ENCODE results near the gene EPAS1.

EPAS1 gene

DNA sequence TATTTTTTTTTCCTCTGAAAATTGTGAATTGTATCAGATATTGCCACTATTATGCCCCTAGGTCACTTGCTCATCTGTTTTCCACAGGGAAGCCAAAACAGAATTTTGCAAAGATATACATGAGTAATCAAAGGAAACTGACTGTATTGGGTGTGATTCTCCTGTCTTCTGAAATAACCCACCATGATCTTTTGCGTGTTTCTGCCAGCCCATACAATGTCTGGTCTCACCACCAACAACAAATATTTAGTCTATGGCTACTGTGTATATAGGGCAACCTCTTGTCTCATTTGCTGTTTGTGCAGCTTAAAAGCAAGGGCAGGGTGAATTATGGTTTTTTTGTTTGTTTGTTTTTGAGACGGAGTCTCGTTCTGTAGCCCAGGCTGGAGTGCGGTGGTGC lies 26.5 kb downstream of the EPAS1 start:
- DNase-seq (ENCODE audit: low spot score) = no peak

DNA sequence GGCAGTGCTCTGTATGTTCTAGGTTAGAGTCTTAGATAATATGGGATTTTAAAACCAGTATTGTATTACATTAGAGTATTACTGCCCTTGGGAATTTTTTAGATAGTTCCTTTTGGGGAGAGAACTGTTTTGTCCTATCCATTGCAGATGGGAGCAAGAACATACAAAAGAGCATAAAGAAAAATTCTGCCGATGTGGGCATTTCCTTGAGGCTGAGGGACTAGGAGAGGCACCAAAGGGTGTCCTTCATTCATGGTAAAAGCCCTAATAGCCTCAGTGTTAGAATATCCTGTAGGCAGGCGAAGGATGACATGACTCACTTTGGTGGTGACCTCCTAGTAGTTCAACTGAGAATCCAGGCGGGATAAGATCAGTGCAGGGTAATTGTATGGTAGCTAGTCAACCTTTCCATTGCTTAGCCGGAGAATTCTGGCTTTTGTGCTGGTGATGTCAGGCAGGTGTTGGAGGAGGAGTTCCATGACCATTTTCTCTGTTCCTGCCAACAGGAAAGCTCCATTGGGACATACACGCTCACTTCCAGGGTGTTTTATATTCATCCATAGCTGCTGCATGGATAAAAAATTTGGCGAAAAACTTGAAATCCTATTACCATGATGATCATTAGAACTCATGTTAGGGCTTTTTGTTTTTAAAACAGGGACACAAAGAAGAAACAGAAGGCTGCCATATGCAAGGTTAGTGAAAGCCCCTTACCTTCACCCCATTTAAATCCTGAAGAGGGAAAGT lies 28.1 kb downstream of the EPAS1 start:
- DNase-seq (ENCODE audit: low spot score) = no peak

DNA sequence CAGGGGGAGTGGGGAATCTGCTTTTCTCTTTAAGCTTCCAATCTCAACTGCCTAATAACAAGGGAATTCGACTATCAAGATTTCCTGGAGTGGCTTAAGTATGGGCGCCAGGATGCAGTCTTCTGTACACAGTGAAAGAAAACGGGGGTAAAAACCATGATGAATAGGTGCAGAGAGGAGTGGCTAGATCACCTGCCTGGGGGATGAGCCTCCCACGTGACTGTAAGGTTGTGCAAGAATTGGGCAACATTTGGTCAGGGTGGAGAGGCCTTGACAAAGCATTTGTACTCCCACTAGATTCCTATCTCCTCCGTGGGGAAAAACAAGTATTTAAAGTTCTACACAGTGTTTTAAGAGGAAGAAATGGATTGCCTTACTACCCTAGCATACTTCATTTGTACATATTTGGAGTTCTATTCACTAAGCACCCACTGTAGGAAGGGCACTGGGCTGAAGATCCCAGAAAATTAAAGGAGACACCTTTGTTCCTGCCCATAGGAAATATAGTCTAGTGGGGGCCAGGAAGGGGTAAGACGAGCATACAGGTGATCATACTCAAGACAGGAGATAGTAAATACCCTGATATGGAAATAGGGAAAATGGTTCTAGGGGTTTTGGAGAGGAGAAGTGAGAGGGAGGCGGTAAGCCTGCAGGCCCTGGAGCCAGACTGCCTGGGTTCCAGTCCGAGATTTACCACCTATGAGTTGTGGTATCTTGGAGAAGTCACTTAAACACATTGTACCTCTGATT lies 29.2 kb downstream of the EPAS1 start:
- DNase-seq (ENCODE audit: low spot score) = no peak

DNA sequence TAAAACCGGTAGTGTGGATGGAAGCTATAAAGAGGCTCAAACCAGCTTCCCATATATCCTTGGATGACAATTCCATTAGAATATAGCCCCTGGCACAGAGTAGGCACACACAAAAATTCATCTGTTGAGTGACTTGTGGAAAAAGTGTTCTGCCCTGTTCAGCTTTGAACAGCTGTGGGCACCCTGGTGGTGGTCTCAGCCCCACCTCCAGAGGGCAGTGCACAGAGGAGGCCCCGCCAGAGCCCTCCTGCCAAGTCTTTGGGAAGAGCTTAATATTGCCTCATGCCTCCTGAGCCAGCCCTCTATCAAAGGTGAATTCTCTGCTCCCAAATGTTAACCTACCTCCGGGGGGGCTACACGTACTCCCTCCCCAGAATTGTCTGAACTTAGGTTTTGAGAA lies 30.4 kb downstream of the EPAS1 start:
- no peak for DNase-seq (ENCODE audit: low spot score)

DNA sequence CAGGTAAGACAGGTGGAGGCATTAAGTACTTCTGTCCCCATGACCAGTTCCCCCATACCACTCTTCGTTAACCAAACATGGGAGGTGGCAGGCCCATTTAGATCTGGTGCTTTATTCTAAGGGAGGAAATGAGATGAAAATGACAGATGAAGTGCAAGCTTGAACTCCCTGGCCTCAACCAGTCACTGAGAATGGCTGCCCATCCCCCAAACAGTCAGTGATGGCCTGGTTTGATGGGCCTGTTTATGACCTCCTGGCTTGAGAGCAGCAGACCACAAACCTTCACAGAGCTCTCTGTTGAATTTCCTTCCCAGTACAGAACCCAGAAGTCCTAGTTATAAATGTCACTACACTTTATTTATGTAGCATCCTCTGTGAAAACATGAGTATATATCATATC lies 31.1 kb downstream of the EPAS1 start:
- DNase-seq (ENCODE audit: low spot score) = no peak

DNA sequence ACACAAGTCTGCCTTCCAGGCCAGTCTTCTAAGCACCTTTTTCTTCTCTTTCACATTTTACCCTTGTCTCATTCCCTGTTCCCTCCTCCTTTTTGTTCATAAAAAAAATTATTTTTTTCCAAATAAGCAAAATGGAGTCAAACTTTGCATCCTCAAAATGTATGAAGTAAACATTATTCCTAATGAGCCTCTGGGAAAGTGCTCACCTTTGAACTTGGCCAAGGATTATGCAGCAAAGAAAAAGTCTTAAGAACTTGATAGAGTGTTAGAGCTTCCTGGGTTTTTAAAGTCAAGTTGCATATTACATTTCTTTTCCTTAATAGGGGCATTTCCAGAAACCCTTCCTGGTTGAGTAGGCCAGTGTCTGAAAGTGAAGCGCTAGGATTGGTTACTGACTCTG lies 31.6 kb downstream of the EPAS1 start:
- no peak for DNase-seq (ENCODE audit: low spot score)

DNA sequence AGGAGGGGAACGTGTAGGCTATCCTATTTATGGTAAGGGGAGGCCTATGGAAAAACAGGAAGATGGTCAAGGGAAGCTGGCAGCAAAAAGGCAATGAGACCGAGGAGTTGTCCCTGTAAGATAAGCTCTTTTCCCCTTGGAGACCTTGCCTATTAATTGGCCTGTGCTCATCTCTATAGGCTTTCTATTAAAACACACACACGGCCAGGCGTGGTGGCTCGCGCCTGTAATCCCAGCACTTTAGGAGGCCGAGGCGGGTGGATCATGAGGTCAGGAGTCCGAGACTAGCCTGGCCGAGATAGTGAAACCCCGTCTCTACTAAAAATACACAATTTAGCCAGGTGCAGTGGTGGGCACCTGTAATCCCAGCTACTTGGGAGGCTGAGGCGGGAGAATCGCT lies 32.1 kb downstream of the EPAS1 start:
- no peak for DNase-seq (ENCODE audit: low spot score)

DNA sequence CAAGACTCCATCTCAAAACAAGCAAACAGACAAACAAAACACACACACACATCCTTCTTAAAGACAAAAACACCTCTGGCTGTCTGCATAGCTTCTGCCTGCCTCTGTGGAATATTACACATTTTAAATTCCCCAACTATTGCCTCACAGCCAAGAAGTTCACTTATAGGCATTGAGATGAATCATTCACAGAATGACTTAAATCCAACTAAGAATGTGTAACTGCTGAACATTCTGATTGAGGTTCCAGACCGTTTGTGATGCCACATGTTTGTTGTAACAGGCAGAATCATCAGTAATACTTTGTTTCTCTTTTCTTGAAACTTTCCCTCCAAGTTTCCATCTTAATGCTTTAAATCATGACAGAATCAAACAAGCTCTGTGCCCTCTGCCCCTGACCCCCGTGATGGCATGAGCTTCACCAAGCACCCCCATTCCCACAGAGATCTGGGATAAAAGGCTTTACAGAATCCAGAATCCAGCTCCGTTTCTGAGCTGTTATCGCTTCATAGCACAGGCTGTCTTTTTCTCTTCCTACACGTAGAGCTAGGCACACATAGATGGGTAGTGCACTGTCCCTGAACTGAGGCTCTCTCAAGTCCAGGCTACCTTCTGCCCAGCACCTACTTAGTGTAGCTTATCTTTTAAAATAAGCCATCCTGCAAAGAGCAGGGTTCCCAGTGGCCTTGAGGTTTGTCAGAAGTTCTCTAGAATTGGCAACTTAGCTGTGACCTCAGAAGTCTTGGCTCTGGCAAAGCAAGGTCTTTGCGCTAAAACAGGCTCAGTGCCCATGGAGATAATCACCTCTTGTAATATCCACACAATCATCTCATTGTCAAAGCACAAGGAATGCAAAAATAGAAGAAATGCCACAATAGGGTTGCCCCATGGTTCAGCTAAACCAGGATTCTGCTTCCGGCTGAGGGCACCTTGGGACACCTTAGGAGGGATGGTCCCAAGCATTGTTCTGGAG lies 32.9 kb downstream of the EPAS1 start:
- DNase-seq (ENCODE audit: low spot score) = peak; percentile 87

DNA sequence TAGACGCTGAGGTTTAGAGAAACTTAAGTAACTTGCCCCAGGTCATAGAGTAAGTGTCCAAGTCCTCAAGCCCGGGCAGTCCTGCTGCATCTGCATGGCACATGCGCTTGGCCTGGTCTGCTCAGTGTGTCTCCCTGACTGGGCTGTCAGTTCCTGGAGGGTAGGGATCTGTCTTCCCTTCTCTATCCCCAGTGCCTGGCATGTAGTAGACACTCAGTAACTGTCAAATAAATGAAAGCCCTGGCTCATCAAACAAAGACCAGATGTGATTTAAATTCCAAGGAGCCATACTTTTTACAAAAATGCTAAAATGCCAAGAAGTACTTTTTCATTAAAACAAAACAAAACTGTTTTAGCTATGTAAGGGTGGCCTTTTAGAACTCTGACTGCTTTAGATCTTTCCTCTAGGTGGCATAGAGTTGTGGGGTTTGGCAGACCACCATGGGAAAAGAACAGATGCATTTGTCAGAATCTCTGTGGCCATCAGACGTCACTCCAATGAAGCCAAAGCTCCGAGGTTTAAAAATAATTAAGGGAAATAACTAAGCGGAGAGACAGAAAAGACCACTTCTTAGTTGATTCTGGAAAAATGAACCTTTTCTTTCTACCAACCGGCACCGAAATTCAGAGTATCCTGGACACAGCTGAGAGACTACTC lies 34.0 kb downstream of the EPAS1 start:
- no peak for DNase-seq (ENCODE audit: low spot score)

DNA sequence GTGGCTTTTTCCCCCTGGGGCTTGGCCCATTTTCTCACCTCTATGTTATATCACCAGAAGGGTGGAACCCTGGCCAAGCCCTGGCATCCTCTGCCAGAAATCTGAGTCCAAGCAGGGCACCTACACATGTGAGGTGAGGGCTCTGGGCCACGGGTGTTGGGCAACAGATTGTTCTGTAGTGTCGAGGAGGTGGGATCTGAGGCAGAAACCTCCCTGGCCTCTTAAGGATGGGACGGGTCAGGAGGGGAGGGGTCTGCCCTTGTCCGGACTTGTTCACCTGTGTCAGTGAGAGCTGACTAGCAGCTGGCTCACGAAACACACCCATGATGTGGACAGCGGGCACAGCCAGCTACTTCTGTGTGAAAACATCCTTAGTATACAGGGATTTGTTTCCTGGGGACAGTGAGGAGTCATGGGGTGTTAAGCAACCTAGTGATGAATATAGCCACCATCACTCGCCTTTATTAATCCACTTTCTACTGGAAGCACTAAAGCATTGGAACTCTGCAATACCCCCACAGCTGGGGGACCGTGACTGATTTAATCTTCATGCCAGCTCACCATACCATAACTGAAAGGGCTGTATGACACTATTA lies 35.6 kb downstream of the EPAS1 start:
- peak; percentile 3 for DNase-seq (ENCODE audit: low spot score)

DNA sequence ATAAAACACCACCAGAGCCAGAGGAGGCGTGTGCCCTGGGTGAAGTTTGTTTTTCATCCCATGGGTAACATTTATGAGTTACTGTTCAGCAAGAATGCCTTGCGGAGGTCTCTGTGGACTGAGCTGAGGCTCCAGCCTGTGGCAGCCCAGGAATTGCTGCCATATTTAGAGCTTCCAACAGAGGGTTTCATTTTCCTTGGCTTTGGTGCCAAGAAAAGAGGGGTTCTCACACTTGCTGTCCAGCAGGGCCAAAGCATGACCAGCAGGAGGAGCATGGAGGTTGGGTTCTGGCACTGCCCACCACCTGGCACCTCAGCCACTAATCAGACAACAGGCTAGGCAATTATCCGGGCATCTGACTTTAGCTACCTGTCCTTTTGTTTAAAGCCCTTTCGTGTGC lies 36.7 kb downstream of the EPAS1 start:
- DNase-seq (ENCODE audit: low spot score) = peak; percentile 6

DNA sequence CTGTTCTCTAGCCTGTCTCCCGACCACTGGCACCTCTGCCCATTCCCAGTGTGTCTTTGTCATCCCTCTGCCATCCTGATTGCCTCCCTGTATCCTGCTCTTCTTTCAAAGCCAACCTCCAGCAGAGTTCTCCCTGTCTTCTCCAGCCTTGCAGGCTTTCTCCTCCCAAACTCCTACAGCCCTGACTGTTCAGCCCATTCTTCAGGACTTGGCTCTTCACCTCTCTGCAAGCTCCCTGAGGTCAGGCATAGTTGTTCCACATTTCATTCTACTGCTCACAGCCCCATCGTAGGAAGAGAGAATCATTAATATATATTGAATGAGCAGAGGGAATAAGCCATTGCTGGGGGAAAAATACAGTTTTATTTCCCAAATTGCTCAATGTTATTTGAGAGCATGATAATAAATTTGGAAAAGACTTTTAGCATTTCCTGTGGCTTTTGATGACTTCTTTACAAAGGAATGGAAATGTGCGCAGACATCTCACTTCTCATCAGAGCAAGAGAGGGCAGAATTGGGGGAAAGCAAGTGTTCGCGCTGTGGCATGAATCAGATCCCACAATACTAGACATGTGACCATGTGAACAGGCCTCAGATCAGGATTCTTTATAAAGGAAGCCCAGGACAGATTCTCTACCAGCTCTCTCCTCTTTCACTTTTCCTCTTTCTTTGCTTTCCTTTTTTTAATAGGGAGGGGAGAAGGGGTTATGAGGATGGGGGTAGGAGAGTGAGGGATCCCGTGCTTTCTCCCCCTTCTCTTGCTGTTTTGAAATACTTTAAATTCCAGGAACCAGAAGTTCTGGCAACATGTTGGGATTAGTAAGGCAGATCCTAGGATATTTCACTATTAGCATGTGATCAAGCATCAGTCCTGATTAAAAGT lies 37.4 kb downstream of the EPAS1 start:
- peak; percentile 9 for DNase-seq (ENCODE audit: low spot score)

DNA sequence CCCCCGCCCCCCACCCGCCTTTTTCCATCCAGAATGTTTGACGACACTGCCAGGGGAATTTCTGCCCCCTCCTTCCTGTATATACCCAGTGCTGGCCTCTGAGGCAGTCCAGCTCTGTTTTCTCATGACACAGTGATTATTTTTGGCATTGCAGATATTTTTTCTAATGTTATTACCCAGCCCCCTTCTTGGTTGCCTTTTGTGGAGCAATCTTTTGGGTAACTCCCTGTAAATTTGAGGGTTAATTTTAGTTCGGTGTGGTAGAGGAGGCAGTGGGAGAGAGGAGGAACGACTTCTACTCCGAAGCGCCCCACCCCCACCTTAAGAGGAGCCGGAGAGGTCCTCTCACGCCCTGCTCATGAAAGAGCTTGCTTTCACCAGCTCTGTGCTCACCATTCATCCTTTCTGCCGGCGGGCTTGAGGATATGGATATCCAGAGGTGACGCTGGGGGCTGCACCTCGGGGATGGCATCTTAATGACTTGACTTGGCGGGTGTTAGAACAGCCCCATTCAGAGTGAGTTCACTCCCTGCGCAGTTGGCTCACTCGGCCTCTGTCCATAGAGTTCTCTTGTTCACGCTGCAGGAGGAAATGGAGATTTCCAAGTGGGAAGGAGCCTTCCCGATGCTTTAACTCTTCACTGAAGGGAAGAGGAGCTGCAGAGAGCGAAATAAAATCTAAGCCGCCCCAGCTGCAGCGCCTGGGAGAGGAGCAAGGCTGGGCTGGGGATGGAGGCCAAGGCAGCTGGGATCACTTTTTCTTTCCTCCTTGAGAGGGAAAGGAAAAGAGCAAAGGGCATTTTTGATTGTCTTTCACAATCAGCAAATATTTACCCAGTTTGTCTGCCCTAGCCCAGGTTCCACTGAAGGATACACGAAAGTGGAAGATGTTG lies 38.4 kb downstream of the EPAS1 start:
- DNase-seq (ENCODE audit: low spot score) = no peak

DNA sequence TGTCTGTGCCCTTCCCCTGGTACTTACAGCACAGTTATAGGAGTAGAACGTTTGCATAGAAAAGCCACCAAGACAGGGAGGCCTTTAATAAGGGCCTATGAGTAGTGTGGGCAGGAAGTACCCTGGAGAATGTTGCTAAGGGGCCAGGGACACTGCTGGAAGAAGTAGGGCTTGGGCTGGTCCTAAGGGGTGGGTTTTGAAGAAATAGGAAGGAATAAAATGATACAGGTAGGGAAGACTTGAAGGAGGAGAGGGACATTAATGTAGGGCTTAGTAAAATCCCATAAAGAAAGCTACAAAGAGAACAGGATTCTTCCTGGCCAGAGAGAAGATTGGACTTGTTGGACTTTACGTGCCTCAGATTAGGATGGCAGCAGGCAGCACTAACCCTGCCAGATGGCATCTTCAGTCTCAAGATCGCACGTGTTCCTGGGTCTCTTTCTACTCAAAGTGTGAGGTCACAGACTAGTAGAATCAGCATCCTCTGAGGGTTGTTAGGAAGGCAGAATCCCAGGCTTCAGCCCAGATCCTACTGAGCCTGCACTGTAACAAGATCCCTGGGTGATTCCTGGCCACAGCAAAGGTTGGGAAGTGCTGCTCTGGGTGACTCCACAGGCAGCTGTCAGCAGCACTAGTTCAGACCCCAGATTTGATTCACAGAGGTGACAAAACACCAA lies 39.2 kb downstream of the EPAS1 start:
- no peak for DNase-seq (ENCODE audit: low spot score)

DNA sequence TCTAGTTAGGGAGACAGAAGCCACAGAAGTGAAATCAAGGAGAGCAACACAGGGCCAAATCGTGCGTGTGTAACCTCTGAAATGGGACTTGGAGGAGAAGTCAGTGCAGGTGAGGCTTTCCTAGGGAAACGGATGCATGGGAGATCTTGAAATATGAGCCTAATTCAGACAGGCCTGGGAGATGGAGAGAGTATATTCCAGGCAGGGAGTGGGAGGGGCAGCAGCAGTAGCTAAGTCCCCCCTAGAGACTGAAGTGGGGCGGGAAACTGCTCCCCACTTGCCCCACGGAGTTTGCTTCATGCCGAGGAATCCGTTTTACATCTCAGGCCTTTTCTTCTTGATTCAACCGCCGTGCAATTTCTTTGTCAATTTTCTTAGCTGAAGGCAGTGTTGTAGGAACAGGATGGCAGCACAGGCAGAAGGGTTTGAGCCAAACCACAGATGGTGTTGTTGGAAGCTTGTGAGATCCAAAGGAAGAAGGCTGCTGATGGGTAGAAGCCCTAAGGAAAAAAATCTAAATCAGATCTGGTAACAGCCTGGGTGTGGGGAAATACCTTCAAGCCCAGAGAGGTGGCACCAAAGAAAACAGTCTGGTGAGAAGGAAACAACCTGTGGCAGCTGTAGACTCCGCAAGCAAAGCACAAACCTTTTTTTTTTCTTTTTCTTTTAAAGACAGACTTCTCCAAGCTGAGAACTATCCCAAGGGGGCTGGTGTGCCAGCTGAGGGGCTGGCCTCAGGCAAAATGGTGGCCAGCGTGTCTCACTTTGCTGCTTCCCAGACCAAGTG lies 40.2 kb downstream of the EPAS1 start:
- DNase-seq (ENCODE audit: low spot score) = no peak

DNA sequence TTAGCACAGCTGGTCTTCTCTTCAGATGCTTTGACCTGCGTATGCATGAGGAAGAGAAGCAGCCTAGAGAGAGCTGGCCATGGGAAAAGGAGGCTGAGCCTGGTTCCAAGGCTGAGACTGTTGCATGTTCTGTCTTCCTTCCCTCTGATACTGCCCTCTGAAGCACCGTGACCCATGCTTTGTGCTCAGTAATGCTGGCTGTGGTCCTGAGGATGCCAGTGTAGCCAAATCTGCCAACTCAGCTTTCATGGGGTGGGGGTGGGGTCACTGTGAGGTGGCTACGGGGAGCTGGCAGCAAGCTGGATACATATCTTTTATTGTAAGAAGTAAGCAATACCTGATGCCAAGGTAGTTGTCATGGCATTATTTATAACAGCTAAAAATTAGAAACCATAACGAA lies 41.5 kb downstream of the EPAS1 start:
- no peak for DNase-seq (ENCODE audit: low spot score)

DNA sequence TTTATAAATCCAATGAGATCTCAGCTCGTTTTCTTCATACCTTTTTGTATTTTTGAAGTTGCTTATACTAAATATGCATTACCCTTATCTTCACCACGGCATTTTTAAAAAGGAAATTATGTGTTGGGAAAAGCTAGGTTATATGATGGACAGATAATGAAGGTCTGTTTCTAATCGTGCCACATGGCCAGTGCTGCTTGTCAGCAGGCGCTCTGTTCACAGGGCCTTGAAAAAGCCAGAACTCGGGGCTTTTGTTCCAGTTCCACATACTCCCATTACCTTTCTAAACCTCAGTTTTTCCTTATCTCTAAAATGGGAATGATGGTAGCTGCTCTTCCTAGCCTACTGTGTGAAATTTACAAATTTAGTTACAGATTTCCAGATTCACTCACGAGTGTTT lies 42.0 kb downstream of the EPAS1 start:
- DNase-seq (ENCODE audit: low spot score) = no peak
